HG03045 (cell line): ENCODE measurements around the gene SH3TC1.

Experiments used
- ATAC-seq: cut with Tn5 transposase; IDR thresholded peaks from one replicate; pipeline ENCODE4 v1.9.1; 2021; ENCODE audit warnings: mild to moderate bottlenecking, moderate library complexity; ENCODE audit not compliant: unreplicated experiment

Gene SH3TC1

DNA sequence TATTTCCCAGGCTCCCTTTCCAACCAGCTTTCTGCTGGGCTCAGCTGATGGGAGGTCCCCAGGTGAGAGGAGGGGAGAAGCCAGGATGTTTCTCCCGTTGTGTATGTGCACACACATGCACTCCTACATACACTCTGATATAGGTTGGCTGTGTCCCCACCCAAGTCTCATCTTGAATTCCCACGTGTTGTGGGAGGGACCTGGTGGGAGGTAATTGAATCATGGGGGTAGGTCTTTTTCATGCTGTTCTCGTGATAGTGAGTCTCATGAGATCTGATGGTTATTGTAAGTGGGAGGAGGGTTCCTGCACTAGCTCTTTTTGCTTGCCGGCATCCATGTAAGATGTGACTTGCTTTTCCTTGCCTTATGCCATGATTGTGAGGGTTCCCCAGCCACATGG lies 58.8 kb downstream of the SH3TC1 start:
- no peak for ATAC-seq

DNA sequence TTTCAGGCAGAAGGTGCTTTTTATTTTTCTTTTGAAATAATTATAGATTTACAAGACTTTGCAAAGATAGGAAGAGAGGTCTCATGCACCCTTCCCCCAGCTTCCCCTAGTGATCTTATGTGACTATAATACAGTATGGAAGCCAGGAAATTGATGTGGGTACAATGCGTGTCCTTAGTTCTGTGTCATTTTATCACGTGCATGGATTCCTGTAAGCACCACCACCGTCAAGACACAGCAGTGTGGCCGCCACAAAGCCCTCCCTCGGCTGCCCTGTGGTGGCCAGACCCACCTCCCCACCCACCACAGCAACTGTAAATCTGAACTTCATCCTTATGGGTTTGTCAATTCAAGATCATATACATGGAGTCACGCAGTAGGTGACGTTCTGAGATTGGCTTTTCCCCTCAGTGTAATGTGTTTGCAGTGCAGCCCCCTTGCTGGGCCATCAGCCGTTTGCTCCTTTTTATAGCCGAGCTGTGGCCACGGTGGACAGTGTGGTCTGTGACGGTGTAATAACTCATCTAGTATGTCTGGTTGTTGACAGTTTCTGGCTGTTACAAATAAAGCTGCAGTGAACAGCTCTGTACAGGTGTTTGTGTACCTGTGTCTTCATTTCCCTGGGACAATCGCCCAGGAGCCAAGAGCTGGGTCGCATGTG lies 59.6 kb downstream of the SH3TC1 start:
- no peak for ATAC-seq

DNA sequence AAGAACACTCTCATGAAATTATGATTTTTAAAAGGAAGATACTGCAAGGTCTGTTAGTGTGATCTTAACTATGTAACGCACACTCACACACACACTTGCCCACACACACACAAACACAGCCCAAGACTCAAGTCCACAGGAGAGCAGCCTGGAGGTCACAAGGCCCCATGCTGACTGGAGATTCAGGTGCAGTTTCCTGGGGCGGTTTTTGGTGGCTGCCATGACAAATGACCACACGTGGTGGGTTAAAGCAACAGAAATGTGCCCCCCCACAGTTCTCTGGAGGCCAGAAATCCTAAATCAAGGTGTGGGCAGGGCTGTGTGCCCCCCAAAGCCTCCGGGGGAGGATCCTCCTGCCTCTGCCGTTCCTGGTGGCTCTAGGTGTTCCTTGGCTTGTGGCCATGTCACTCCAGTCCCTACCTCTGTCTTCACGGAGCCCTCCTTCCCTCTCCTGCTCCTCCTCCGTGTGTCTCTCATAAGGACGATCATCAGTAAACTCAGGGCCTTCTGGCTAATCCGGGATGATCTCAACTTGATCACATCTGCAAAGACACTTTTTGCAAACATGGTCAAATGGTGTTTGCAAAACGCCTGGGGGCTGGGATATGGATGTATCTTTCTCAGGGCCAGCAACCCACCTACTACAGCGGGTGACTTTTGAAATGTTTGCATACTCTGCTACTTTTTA lies 60.8 kb downstream of the SH3TC1 start:
- ATAC-seq: no peak

DNA sequence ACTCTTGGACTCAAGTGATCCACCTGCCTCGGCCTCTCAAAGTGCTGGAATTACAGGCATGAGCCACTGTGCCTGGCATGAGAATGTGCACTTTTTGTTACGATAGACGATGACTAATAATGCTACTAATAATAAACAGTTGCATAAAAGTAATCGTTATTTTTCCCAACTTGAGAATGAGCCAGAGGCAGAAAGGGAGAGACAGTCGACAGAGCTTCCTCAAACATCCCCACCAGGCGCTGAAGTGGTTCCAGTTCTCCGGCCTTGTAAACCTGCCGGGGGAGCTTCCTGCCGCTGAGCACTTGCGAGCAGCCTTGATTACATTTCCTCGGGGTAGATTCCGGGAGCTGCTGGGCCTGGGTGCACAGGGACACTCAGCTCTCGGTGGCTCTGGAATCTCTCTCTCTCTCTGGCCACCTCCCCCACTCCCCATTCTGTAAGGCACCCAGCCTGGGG lies 61.6 kb downstream of the SH3TC1 start:
- no peak for ATAC-seq

DNA sequence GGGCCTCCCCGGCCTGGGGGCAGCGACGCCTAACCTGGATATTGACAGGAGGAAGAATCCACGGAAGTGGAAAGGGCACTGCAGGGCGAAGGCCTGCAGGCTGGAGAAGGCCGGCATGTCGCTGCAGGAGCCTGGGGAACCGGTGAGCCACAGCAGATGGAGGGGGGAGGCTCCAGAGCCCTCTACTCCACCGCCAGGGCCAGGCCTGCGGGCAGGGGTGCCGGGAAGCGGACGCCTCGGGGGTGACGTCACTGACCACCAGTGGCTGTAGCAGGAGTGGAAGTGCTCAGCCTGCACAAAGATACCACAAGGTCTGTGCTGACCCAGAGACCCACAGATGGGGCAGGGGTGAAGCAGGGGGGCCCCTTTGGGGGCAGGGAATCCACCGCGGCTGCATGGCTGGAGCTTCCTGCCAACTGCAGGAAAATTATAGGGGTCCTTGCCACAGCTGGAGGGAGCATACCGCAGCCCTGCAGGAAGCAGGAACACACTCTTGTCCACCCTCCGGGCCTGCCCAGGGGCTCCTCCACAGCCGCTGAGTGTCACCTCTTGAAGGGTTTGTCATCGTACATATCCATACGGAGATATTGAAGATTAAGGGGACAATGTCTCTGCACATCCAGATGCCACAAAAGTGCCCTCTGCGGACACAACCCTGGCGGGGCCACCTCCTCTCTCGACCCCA lies 62.9 kb downstream of the SH3TC1 start:
- ATAC-seq: no peak

DNA sequence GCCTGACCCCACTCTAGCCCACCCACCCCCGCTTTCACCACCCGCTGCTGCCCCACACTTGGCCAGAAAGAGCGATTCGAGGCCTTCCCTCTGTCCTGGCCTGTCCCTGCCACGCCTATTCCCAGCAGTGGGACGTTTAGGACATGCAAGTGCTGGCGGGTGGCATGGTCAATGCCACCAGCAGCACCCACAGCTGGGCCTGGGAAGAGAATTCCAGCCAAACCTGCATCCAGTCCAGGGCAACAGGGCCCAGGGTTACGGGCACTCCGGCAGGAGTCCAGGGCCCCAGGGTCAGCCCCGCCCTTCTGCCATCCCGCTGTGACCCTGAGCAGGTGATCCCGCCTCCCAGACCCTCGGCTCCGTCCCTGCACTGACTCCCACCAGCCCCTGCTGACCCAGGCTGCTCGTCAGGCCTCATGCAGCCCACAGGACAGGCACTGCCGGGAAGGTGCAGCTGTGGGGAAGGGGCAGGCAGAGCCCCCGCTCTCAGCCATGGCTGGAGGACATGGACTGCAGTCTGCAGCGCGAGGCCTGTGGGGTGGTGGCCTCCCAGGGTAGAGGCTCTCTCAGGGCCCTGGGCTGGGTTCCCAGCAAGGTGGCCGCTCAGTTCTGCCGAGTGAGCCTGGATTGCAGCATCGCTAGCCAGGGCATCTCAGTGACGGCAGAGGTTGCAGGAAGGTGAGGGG lies 63.7 kb downstream of the SH3TC1 start:
- no peak for ATAC-seq

DNA sequence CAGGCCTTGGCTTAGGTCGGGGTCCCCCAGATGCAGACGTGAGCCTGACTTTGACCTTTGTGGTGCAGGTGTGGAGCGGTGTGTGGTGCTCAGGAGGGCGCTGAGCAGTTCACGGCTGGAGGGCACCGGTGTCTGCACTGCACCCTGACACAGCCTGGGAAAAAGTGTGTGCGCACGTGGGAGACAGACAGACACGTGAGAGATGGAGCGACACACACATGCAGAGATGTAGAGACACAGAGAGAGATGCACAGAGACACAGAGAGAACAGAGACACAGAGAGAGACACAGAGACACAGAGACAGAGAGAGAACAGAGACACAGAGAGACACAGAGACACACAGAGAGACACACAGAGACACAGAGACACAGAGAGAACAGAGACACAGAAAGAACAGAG lies 64.3 kb downstream of the SH3TC1 start:
- ATAC-seq: no peak

DNA sequence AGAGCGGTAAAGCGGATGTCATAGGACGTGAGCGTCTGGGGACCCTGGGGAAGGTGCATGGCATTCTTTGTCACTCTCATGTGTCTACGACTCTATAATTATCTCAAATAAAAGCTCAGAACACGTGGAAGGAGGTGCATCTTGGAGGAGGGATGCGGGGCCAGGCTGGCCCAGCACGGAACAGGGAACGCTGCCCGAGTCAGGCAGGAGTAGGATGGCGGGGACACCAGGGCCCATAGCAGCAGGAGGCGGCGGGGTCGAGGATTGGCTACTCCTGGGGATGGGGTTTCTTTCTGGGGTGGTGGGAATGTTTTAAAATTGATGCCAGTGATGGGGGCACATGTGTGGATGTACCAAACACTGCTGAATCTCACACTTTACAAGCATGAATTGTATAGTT lies 65.0 kb downstream of the SH3TC1 start:
- no peak for ATAC-seq

DNA sequence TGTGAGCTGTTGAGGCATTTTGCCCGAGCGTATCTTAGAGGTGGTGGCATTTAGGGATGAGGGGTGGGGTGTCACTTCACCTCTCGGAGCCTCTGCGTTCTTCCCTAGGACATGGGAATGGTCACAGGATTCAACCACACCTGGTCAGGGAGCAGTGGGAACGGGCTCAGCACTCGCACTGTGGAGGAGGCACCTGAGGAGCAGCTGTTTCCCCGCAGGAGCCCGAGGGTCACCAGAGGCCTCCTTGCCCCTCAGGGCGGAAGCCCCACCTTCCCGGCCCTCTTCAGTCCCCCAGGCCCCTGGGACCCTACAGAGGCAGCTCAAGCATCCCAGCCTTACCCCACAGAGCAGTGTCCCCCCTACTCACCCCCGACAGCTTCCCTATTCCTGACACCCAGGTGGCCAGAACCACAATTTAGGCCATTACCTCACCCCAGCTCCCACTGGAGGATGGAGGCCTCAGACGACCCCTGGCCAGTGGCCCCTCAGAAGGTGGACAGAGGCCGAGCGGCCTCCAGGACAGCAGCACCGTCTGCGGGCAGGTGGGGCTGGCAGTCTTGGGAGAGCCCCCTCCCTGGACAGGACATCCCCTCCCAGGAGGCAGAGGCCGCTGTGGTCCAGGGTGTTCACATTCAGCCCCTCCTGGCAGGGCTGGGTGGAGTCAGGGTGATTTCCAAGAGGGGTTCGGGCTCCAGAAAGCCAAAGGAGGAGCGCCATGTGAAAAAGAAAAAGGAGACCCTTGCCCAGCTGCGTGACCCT lies 66.3 kb downstream of the SH3TC1 start:
- ATAC-seq: no peak

DNA sequence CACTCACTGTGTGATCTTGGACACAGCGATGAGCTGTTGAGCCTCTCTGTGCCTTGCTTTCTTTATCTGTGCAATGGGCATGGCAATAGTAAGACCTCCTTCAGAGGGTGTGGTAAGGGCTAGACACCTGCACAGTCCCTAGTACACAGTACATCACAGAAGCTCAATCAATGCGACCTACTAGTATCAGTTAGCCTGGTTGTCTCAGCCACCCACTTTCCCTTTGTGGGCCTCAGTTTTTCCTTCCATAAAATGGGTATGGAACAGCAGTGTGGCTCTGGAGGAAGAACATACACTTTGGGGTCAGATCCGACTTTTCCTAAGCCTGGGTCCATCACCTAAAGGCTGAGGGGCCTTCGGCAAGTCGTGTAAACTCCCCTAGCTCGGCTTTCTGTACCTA lies 67.0 kb downstream of the SH3TC1 start:
- no peak for ATAC-seq

DNA sequence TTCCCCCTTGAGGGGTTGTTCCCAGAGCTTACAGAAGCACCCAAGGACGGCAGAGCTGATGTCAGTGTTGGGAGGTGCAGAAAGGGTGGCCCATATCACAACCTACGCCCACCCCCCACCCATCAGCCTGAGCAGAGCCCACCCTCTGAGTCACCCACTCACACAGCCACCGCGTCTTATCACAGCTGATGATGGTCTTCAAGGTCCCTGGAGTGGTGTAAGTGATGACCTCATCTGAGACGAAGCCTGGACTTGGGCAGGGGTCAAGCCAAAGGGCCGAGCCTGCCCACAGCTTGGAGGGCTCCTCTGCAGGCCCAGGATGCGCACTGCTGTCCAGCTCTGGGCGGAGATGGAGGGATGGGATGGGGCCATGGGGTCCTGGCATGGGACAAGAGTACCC lies 67.4 kb downstream of the SH3TC1 start:
- ATAC-seq: no peak

DNA sequence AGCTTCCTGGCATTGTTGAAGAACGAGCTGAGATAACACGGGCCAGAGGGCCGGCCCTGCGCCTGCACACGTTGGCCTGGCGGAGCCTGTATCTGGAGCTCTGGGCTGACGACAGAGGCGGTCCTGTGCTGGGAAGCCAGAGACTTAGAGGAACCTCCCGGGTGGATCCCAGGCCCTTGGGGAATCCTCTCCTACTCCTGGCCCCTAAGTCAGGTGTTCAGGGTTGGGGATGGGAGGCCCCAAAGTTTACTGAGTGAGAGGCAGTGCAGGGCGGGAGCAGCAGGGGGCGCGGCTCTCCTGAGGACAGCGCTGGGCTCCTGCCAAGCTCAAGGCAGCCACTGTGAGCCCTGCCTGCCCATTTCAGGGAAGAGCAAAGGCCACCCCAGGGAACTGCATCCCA lies 68.0 kb downstream of the SH3TC1 start:
- ATAC-seq: no peak

DNA sequence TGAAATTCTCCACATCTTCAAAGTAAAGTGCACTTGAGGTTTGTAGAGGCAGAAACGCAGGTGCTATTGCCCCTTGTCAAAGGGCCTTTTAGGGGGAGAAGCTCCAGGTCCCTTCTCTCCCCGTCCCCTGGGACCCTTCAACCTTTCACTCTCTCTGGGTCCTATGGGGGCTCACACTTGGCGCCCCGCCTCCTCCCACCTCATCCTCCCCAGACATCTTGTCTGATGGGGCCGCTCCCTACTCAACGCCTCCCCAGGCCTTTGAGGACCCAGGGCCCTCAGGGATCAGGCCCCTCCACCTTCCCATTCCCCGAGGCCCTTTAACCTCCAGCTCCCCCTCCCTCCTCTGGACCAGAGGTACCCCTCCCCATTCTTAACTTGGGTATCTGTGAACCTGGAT lies 69.1 kb downstream of the SH3TC1 start:
- no peak for ATAC-seq

DNA sequence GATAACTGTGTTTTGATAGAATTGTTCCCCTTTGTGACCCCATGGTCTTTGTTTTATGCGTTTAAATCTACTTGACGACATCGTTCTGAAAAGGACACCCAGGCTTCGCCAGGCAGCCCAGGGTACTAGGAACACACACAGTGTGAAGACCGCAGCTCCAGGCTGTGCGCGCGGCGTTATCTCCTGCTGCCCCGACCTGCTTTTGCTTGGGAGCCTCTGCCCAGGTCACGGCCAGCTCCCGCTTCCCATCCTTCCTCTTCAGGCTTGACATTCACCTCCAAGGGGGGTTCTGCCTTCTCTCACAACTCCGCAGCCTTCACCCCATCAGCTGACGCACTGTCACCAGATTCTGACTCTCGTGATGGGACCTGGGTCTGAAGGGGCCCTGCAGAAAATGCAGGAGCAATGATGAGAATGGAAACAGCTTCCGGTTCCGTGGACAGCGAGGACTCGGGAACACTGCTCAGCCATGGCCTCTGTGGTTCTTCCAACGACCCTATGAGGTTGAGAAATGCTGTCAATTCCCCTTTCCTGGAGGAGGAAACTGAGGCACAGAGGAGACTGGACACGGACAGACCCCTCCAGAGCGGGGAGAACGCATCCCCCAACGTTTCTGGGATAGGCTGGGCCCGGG lies 69.9 kb downstream of the SH3TC1 start:
- no peak for ATAC-seq

DNA sequence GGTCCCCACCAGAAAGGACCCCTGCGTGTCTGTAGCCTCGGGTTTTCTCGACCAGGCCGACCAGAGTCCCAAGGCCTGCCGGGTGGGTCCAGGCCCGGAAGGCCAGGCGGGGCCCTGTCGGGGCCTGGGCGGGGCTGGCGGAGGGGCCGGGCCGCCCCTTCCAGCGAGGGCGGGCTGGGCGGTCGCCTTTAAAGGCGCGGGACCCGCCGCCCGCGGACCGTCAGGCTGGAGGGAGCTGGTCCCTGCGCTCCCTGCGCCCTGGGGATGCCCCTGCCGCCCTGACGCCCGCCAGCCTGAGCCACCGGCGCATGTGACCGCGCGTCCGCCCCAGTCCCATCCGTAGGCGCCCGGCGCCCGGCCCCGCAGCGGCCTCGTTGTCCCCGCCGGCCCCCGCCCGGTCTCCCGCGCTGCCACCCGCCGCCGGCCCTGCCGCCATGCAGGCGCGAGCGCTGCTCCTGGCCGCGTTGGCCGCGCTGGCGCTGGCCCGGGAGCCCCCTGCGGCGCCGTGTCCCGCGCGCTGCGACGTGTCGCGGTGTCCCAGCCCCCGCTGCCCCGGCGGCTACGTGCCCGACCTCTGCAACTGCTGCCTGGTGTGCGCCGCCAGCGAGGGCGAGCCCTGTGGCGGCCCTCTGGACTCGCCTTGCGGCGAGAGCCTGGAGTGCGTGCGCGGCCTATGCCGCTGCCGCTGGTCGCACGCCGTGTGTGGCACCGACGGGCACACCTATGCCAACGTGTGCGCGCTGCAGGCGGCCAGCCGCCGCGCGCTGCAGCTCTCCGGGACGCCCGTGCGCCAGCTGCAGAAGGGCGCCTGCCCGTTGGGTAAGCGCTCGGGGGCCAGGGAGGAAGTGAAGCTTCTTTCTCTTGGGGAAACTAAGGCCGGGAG lies 70.7 kb downstream of the SH3TC1 start, which contains the start of gene HTRA3:
Gene HTRA3, plus strand, starts transcription at position 220 of the 883 bp plus-strand sequence. Its CDS starts 215 bp downstream, at position 435.
- ATAC-seq: no peak

DNA sequence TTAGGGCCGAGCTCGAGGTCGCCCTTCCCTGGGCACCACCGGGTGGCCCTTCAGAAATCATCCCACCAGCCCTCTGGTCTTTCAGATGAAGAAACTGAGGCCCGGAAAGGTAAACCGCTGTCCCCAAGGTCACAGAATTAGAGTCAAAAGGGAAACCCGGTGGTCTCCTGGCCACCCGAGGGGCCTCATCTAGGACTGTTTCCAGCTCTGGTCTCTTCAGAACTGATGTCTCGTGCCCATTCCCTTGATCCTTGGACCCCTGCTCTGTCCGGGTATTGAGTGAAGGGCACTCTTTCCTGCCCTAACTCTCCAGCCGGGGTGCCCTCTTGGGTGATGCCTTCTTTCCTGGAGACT lies 71.3 kb downstream of the SH3TC1 start:
- no peak for ATAC-seq

DNA sequence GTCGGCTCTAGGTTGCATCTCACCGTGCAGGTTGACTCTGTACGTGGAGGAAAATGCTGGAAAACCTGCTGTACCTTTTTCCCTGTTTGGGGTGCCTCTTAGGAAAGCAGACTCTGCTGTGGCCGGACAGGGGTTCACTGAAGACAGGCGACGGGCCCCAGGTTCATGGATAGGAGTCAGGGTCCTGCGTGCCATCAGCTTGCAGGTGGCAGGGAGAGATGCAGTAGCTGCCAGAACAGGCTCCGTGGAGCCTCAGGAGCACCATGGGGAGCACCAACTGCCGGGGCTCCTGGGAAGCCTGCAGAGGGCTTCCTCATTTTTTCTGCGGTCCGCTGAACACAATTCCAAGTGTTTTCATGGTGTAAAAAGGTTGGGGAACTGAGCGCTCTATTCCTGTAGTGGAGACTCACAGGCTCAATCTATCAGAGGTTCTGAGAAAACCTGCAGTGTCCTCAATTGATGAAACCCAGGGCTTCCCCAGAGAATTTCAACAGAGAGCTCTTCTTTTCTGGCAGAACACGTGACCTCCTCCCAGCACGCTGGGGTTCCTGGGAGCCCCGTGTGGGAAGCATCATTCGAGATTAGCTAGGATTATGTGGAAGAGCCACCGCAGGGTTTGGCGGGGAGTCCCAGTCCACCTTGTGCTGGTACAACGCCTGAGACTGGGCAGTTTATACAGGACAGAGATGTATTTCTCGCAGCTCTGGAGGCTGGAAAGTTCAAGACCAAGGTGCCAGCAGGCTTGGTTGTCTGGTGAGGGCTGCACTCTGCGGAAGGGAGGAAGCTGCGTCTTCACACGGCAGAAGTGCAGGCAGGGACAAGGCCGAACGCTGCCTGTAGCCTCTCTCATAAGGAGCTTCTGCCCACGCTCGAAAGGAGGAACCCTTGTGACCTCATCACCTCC lies 72.1 kb downstream of the SH3TC1 start:
- ATAC-seq: no peak

DNA sequence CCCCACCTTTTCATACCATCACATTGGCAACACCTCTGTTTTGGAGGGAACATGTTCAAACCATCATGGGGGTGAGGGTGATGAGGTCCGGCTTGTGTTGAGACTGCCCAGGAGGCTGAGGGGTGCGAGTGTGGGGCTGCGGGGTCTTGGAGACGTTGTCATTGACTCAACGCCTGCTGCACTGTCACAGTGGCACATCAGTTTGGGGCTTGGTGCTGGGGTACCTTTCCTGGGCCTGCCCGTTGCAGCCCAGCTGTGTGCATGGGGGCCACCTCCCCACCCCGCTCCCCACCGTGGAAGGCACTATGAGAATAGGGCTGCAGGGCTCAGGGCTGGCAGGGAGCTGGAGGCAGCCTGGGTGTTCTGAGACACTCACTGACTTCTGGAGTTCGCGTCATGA lies 72.7 kb downstream of the SH3TC1 start:
- ATAC-seq: no peak
